ENCODE data around the gene TAS2R50.
"Not testable (repeated sequence)": the region's sequence is repeated elsewhere in the genome, so short reads cannot be mapped to it uniquely, and the experiment has no call there.

Gene TAS2R50

DNA sequence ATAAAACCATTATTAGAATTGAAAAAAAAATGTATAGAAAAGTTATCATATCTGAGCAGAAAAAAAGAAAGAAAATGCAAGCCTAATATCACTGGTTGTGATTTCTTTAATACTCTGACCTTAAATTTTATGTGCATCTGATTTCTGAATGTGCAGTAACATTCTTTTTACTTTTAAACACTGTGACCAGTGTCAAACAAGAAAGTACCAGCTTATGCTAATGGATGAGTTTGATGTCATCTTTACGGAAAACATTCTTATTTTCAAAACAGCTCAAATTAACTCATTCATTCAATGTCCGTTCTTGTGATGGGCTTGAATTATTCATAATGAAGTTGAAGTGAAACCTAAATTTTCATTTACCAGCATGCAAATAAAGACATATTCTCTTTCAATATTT is at the start of gene TAS2R50:
TSS of gene TAS2R50 (minus strand) at position 101 of the 400 bp plus-strand sequence. CDS start at position 49, 52 bp downstream.
- DNase-seq (ENCODE audit: low read depth, low spot score): no peak

- DNase-seq (ENCODE audit: low read depth, low spot score): not testable (repeated sequence)
These were observed 47.2 kb upstream of the TAS2R50 start for GRCh38 chr12:11033959-11034358.

DNA sequence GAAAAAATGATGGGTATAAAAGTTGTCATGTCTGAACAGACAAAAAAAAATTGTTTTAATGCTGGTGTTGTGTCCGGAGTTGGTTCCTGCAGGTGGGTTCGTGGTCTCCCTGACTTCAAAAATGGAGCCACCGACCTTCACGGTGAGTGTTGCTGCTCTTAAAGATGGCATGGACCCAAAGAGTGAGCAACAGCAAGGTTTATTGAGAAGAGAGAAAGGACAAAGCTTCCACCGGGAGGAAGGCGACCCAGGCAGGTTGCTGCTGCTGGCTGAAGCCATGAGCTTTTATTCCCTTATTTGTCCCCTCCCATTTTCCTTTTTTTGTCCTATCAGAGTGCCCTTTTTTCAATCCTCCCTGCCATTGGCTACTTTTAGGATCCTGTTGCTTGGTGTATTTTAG is 44.6 kb upstream of the TAS2R50 start, which contains the start of gene TAS2R31:
TSS of gene TAS2R31 (minus strand) at position 101 of the 400 bp plus-strand sequence. CDS start at position 29, 72 bp downstream.
- DNase-seq (ENCODE audit: low read depth, low spot score): no peak

DNA sequence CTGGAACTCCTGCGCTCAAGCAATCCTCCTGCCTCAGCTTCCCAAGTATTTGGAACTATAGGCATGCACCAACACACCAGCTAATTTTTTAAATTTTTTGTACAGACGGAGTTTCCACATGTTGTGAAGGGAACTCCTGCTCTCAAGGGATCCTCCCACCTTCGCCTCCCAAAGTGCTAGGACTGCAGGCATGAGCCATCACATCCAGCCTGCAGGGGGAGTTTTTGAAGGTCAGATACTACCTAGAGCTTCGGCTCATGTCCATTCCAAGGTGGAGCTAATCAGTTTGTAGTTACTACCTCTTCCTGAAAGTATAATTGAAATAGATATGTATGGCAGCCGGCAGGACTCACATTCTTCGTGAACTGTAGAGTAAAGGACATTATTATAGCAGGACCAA is 39.4 kb upstream of the TAS2R50 start:
- DNase-seq (ENCODE audit: low read depth, low spot score): peak; percentile 20

DNA sequence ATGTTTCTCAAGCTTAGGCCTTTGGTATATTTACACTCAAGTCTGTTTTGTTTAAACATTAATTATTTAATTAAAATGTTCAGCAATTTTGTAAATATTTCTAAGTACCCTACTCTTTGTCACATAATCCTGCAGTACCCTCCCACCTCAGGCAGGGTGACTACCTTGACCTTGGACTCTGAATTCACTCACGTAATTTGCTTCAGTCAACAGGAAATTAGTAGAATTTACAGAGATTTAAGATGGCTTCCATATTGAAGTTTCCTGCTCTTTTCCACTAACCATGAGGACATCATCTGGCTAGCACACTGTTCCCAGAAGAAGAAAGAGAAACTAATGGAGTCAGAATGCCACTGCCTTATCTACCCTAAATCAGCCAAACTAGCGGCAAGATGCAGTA is 36.7 kb upstream of the TAS2R50 start:
- no peak for DNase-seq (ENCODE audit: low read depth, low spot score)

- DNase-seq (ENCODE audit: low read depth, low spot score): no peak
These were observed 35.8 kb upstream of the TAS2R50 start, which contains the start of gene TAS2R19 for GRCh38 chr12:11022520-11022919. TSS of gene TAS2R19 (minus strand) at chr12:11022620. CDS start at chr12:11022571, 49 bp downstream.

DNA sequence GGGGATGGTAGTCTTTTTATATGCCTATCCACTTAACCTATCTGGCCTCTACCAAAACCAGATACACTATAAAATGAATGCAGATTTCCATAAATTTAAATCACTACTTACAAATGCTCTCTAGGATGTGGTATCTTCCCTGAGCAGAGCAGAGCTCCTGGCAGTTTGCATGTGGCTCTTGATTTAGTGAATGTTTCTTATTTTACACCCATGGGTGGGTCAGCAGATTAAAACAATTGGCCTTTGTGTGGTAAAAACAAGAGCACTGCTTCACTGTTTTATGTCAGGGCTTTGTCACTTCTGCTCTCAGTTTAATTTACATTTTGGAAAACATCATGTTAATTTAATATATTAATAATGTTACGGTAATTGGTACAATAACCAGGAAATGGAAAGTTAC is 30.2 kb upstream of the TAS2R50 start:
- no peak for DNase-seq (ENCODE audit: low read depth, low spot score)

DNA sequence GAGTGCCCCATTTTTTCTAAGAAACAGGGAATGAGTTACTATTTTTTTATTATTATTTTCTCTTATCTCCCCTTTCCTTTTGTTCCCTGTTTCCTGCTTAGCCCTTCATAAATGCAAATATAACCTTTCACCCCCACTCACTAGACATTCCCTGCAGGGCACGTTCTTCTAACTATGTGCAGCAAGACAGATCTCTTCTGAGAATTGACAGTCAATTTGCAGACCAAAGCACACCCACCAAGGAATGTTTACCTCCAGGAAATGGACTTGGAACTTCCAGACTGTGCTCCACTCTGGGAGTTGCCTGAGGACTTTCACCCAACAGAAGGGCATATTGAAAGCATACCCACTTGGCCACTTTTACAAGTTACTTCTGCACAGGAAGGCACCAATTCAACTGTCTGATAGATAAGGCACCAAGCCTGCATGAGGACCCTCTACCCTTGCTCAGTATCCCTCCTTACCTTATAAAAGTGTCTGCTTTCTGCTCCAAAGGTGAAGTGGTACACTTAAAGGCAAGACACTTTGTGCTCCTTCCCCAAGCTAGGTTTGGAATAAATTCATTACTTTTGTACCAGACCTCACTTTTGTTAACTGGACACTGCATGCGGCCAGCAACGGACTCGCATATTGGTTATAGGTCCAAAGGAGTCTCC is 29.2 kb upstream of the TAS2R50 start:
- DNase-seq (ENCODE audit: low read depth, low spot score): no peak

DNA sequence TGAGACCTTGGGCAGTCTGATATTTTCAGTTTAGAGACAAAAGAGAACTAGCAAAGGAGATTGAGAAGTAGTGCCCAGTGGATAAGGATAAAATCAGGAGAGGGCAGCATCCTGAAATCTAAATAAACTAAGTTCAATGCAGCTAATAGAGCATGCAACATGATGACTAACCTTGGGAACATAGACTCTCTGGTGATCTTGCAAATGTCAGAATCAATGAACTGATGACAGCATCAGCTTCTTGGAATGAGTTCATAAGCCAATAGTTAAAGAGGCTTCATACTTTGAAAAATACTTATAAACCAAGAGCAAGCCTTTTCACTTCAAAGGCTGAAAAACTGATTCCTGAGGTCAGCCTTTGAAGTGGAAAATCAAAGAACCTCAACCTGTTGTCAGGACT is 27.5 kb upstream of the TAS2R50 start:
- DNase-seq (ENCODE audit: low read depth, low spot score): no peak

- DNase-seq (ENCODE audit: low read depth, low spot score): no peak
These were observed 20.9 kb upstream of the TAS2R50 start for GRCh38 chr12:11007608-11008007.

DNA sequence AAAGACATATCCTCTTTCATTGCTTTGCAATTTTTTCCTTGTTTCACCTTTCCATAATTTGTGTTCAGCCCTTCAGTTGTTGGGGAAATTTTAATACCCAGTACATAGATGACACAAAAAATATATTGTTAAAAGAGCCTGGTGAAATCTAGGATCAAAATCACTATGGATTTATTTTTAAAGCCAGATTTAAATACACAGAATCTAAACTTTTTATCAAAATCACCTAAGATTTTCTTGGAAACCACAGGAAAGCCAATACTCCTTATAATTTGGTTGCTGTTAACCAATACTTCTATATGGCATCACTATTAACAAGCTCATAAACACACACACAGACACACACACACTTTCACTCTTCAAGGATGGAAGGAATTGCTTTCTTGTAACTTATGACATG is 11.5 kb upstream of the TAS2R50 start, which contains the start of gene TAS2R20:
TSS of gene TAS2R20 (minus strand) at position 101 of the 400 bp plus-strand sequence. CDS start 429 bp downstream, outside the sequence.
- DNase-seq (ENCODE audit: low read depth, low spot score): no peak

DNA sequence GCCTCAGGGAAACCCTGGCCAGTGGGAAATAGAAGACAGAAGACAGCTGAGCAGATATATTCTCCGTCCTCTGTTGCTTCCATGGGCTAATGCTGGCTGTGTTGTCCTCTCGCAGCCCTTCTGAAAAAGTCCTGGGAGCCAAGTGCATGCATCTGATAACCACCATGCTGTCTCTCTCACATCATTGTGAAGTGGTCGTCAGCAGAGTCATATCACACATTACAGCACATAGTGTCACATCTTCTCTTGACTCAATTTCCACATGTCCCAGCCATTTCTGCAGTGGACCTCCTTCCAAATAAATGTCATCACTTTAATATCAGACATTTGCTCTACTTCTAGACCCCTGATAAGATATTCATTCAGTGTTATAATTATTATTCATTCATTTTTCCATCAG is 7.6 kb upstream of the TAS2R50 start:
- no peak for DNase-seq (ENCODE audit: low read depth, low spot score)

DNA sequence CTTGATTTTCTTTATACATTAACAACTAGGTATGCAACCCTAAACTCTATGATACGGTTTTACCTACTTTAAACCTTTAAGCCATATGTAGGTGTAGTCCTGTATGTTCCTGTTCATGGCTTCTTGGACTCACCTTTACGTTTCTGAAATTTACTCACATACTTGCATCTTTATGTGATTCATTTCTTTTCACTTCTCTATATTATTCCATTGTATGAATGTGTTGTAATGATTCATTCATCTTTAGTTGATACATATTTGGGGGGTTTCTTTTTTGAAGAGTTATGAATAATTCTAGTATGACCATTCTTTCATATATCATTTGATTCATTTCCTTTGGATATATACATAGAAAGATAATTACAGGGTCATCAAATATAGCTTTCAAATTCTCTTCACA is 2.4 kb upstream of the TAS2R50 start:
- no peak for DNase-seq (ENCODE audit: low read depth, low spot score)

- DNase-seq (ENCODE audit: low read depth, low spot score): no peak
These were observed 4.5 kb downstream of the TAS2R50 start for GRCh38 chr12:10982244-10982643.

DNA sequence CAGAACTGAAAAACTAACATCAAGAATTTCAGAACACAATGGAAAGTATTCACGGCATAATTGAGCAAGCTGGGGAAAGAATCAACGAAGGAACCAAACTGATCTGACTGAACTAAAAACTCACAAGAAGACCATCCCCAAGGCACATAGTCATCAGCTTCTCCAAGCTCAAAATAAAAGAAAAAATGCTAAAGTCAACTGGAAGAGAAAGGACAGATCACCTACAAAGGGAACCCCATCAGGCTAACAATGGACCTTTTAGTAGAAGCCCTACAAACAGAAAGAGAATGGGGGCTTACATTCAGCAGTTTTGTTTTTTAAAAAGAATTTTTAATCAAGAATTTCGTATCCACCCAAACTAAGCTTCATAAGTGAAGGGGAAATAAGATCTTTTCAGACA is 11.7 kb downstream of the TAS2R50 start:
- no peak for DNase-seq (ENCODE audit: low read depth, low spot score)

GRCh38 chr12:10968765-10969456 is 17.8 kb downstream of the TAS2R50 start:
- no peak for DNase-seq (ENCODE audit: low read depth, low spot score)

DNA sequence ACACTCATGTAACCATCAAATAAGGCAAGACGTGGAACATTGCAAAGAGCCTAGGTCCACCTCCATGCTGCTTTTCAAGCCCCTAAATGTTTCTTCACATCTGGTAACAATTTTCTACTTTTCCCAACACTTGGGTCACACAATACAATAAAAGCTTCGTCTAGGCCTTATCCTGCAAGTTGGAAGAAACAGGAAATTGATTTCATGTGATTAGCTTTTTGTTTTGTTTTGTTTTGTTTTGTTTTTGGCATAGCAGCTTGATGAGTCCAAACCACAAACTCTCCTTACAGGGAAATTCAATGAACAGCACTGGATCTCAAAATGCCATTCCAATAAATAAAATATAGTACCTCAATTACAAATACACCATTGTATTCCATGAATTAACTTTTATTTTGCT is 19.3 kb downstream of the TAS2R50 start:
- DNase-seq (ENCODE audit: low read depth, low spot score): no peak

- no peak for DNase-seq (ENCODE audit: low read depth, low spot score)
These were observed 20.4 kb downstream of the TAS2R50 start for GRCh38 chr12:10966314-10966713.

- DNase-seq (ENCODE audit: low read depth, low spot score): no peak
These were observed 21.2 kb downstream of the TAS2R50 start for GRCh38 chr12:10965476-10965875.

- DNase-seq (ENCODE audit: low read depth, low spot score): no peak
These were observed 26.5 kb downstream of the TAS2R50 start for GRCh38 chr12:10960211-10960610.

- no peak for DNase-seq (ENCODE audit: low read depth, low spot score)
These were observed 26.9 kb downstream of the TAS2R50 start for GRCh38 chr12:10959804-10960203.

DNA sequence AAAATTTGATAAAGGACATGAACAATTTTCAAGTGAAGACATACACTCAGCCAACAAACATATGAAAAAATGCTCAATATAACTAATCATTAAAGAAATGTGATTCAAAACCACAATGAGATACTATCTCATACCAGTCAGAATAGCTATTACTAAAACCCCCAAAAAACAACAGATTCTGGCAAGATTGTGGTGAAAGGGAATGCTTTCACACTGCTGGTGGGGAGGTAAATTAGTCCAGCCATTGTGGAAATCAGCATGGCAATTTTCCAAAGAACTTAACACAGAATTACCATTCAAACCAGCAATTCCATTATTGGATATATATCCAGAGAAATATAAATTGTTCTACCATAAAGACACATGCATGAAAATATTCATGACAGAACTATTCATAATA is 29.0 kb downstream of the TAS2R50 start:
- no peak for DNase-seq (ENCODE audit: low read depth, low spot score)

- DNase-seq (ENCODE audit: low read depth, low spot score): no peak
These were observed 30.6 kb downstream of the TAS2R50 start for GRCh38 chr12:10956085-10956484.
